Measurements from ENCODE around the gene SPECC1L.

The SPECC1L gene

GRCh38 chr22:24389680-24390079 is 119.0 kb downstream of the SPECC1L start:
- DNase-seq (ENCODE audit: low read depth) = peak; percentile 59
- no peak overlapping the region for H3K4me3 ChIP-seq (ENCODE audit: low read length)
- no peak for TF ChIP-seq CTCF (IDR thresholded peaks at IDR 0.05; ENCODE audit: insufficient read depth, low read depth, low read length, missing control alignments)

- no peak for TF ChIP-seq CTCF (IDR thresholded peaks at IDR 0.05; ENCODE audit: insufficient read depth, low read depth, low read length, missing control alignments)
- no peak for DNase-seq (ENCODE audit: low read depth)
- no peak overlapping the region for H3K4me3 ChIP-seq (ENCODE audit: low read length)
These were observed 119.5 kb downstream of the SPECC1L start for GRCh38 chr22:24390156-24390555.

GRCh38 chr22:24390576-24390975 is 119.9 kb downstream of the SPECC1L start:
- H3K4me3 ChIP-seq (ENCODE audit: low read length) = no peak overlapping the region
- DNase-seq (ENCODE audit: low read depth) = no peak
- TF ChIP-seq CTCF (IDR thresholded peaks at IDR 0.05; ENCODE audit: insufficient read depth, low read depth, low read length, missing control alignments) = no peak

GRCh38 chr22:24391836-24392217 is 121.2 kb downstream of the SPECC1L start:
- TF ChIP-seq CTCF (IDR thresholded peaks at IDR 0.05; ENCODE audit: insufficient read depth, low read depth, low read length, missing control alignments) = no peak
- DNase-seq (ENCODE audit: low read depth) = peak; percentile 54

GRCh38 chr22:24392218-24392931 is 121.7 kb downstream of the SPECC1L start:
- TF ChIP-seq CTCF (IDR thresholded peaks at IDR 0.05; ENCODE audit: insufficient read depth, low read depth, low read length, missing control alignments) = no peak
- no peak overlapping the region for H3K4me3 ChIP-seq (ENCODE audit: low read length)
- DNase-seq (ENCODE audit: low read depth) = no peak

More at GRCh38 chr22:24391836-24392217, 121.2 kb downstream of the SPECC1L start:
- H3K4me3 ChIP-seq (ENCODE audit: low read length) = no peak overlapping the region

- no peak for TF ChIP-seq CTCF (IDR thresholded peaks at IDR 0.05; ENCODE audit: insufficient read depth, low read depth, low read length, missing control alignments)
- peak; percentile 74 for DNase-seq (ENCODE audit: low read depth)
- no peak overlapping the region for H3K4me3 ChIP-seq (ENCODE audit: low read length)
These were observed 122.5 kb downstream of the SPECC1L start for GRCh38 chr22:24393012-24393559.

- no peak overlapping the region for H3K4me3 ChIP-seq (ENCODE audit: low read length)
- no peak for DNase-seq (ENCODE audit: low read depth)
- TF ChIP-seq CTCF (IDR thresholded peaks at IDR 0.05; ENCODE audit: insufficient read depth, low read depth, low read length, missing control alignments) = no peak
These were observed 123.2 kb downstream of the SPECC1L start for GRCh38 chr22:24393848-24394247.
